ENCODE data around the gene FARS2.

- TF ChIP-seq GATA2 (IDR thresholded peaks at IDR 0.05; ENCODE audit: low read depth, low read length) (no peak), GATA3 (IDR thresholded peaks at IDR 0.05; ENCODE audit: low read depth, low read length) (no peak)
These were observed 413.4 kb downstream of the FARS2 start for GRCh38 chr6:5674721-5675120.
